GM19455 (cell line): ENCODE results near the gene NARF.
"Not testable (repeated sequence)": the region's sequence is repeated elsewhere in the genome, so short reads cannot be mapped to it uniquely, and the experiment has no call there.

Experiments
- ATAC-seq: cut with Tn5 transposase; IDR thresholded peaks from one replicate; pipeline ENCODE4 v1.9.1; 2021; ENCODE audit not compliant: unreplicated experiment

The NARF gene

DNA sequence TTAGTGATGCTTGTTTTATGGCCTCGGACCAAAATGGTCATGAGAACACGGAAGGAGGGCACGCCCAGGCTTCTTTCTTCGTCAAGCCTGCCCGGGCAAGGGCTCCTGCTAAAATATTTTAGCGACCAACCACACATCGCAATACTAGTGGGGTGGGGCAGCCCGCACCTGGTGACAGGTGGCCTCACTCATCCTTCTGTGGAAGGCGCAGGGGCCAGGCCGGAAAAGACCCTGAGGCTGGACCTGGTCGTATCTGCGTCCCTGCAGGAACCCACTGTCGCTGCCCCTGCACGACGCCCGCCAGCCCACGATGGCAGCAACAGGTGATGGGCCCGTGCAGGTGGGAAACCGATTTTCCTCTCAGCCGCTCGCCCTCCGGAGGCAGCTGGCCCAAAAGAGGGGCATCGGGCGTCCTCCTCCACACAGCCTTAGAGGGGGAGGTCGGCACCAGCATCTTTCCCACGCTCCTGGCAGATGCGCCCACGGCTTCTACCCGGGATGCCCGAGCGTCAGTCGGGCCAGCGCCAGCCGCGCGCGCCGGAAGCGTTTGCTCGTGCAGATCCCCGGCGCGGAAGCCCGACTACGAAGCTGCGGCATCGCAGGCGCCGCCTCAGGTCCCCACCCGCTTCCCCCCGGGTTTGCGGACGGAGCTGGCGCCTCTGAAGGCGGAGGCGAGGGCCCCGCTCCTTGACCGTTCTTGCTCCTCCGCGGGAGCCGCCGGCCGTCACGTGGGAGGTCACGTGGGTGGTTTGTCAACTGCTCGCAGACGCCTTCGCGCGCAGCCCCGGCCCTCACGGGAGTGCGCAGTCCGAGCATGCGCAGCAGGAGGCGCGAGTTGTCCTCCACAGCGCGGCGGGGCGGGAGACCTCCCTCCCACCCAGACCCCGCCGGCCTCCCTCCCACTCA lies 38.2 kb downstream of the NARF start:
- ATAC-seq = peak; percentile 42

DNA sequence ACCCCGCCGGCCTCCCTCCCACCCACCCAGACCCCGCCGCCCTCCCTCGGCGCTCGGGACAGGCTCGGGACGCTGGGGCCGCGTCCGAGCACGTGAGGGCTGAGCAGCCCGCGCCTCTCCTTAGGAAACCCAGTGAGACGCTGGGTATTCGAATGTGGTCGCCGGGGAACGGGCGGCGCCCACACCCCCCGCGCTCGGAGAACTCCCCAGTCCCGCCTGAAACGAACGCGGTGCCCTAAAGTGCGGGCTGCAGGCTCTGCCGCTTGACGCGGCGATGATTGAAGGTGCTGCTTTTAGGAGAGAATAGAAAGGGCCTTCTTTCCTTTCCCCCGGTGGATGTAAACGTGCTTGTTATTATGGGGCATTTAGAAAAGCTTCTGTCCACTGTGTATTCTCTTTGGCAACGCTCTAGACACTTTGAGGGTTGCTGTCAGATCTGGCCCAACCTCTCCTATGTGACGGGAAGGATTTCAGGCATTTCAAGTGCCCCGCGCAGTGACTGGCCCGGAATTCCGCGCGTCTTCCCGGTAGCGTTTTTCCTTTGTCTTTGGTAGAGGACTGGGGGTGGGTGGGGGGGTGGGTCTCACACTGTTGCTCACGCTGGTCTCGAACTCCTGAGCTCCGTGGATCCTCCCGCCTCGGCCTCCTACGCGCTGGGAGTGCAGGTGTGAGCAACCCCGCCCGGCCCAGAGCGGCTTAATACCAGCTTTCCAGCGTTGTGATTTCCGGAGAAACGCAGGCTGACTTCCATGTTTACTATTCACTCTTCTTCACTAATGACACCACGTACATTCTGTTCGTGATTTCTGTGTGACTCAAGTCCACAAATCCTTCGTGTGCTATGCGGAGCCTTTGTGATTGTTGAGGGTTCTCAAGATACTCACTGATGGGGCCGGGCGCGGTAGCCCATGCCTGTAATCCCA lies 39.2 kb downstream of the NARF start:
- ATAC-seq = no peak

DNA sequence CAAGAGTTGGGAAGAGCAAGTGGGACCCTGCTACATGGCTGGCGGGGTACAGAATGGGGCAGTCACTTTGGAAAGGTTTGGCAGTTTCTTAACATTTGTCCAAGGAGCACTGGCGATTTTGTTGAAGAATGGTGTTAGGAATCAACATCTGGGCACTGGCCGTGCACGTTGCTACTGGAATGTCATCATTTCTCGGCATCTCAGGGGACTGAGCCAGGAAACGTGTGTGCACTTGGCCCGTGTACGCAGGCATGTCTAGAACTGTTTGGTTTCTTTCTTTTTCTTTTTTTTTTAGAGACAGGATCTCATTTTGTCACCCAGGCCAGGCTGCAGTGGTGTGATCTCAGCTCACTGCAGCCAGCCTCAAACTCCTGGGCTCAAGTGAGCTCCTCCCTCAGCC lies 43.7 kb downstream of the NARF start:
- no peak for ATAC-seq

DNA sequence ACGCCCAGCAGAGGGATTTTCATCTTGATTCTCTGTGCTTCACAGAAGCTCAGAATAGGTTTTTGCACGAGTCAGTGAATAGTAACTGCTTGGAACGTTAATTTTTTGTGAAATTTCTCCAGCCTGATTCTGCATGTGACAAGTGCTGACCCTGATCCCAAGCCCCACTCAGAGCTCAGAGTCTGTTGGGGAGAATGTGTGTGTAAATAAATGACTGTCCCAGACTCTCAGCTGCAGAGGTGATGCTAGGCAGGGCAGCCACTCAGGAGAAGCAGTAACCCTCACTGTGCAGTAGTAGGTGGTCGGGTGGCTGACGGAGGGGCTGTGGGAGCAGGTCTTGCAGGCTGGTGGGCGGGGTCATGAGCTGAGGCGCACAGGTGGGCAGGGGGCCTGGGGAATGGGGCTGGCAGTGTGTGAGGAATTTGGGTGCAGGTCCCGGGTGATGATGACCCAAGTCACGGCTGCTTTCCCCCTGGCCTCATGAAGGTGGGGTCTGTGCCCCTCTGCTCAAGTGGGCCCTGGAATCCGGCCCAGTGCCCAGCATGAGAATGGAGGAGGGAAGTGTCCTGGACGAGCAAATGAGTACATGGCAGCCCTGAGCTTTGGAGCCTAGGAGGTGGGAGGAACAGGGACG lies 44.7 kb downstream of the NARF start:
- no peak for ATAC-seq

DNA sequence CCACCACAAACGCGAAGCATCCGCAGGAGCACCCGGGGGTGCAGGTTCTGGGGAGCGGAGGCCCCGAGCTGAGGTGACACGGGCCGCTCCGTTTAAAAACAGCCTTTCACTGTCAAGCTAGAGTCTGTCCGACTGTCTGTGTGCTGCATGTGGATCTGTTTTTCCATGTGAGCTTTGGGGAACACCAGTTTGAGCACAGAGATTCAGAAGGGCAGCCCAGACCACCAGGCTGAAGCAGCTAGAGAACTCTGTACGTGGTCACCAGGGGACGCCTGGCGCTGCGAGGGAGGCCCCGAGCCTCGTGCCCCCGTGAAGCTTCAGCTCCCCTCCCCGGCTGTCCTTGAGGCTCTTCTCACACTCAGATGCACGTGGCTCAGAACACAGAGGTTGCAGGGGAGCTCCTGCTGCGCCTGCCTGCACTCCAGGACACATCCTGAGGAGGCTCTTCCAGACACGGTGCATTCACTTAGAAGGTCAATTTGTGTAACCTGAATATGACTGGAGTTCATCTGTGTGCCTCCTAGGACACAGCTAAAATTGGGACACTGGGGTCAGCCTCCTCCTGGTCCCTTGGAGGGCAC lies 45.3 kb downstream of the NARF start:
- no peak for ATAC-seq

DNA sequence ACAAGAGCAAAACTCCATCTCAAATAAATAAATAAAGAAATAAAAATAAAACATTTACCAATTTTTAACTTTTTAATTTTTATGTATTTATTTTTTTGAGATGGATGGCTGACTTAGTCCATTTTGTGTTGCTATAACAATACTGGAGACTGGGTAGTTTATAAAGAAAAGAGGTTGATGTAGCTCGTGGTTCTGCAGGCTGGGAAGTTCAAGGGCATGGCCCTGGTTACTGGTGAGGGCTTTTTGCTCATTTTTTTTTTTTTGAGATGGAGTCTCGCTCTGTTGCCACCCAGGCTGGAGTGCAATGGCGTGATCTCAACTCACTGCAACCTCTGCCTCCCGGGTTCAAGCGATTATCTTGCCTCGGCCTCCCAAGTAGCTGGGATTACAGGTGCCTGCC lies 46.8 kb downstream of the NARF start:
- ATAC-seq = no peak

DNA sequence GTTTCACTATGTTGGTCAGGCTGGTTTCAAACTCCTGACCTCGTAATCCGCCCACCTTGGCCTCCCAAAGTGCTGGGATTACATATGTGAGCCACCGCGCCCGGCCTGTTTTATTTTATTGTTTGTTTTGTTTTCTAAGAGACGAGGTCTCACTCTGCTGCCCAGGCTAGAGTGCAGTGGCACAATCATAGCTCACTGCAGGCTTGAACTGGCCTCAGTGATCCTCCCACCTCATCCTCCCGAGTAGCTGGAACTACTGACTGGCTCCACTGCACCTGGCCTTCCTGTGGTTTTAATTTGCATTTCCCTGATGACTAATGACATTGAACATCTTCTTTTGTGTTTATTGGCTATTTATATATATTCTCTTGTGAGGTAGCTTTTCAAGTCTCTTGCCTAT lies 47.9 kb downstream of the NARF start:
- peak; percentile 76 for ATAC-seq

DNA sequence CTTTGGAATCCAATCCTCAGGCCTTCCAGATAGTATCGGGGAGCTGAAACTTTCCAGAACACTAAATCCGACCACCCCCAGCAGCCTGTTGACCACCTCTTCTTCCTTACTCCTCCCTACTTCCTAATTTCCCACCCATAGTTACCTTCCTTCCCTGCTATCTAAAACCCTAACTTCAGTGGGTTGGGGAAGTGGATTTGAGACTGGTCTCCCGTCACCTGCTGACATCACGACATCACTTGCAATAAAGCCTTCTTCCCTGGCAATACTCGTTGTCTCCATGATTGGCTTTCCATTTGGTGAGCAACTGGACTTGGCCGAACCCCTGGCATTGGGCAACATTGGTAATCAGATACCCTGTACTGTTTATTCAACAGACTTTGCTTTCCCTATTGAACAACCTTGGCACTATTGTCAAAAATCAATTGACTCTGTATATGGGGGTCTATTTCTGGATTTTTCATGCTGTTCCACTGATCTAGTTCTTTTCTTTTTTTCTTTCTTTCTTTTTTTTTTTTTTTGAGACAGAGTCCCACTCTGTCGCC lies 49.2 kb downstream of the NARF start:
- no peak for ATAC-seq

DNA sequence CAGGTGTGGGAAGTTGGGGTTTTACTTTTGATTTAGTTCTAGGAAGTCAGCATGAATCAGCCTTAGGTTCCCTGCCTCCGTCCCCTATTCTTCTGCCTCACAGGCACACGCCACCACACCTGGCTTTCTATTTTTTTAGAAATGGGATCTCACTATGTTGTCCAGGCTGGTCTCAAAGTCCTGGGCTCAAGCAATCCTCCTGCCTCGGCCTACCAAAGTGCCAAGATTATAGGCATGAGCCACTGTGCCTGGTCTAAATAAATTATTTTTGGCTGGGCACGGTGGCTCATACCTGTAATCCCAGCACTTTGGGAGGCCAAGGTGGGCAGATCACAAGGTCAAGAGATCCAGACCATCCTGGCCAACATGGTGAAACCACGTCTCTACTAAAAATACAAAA lies 53.1 kb downstream of the NARF start:
- not testable (repeated sequence) for ATAC-seq

DNA sequence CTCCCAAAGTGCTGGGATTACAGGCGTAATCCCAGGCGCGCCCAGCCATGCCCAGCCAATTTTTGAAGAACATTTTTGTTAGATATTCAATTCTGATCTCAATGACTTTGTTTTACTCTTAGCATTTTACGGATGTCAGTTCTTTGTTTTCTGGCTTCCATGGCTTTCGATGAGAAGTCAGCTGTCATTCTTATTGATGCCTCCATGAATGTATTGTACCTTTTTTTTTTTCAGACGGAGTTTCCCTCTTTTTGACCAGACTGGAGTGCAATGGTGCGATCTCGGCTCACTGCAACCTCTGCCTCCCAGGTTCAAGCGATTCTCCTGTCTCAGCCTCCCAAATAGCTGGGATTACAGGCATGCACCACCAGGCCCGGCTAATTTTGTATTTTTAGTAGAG lies 55.3 kb downstream of the NARF start:
- not testable (repeated sequence) for ATAC-seq

DNA sequence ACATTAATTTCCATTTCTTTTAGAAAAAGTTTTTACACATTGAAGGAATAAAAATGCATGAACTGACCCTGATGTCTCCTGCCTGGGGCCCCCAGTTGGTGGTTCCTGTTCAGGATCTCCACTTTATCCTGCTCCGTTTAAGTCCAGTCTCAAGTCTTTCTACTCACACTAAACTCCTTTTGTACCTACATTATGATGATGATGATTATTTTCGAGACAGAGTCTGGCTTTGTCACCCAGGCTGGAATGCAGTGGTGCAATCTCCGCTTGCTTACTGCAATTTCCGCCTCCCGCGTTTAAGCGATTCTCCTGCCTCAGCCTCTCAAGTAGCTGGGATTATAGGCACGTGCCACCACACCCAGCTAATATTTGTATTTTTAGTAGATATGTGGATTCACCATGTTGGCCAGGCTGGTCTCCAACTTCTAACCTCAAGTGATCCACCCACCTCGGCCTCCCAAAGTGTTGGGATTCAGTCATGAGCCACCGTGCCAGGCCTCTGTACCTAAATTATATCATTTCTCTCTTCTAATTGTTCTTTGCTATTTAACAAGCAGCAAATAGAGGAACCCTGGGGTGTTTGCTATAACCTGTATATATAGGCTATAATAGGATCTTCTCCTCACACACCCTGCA lies 58.8 kb downstream of the NARF start:
- ATAC-seq = no peak

DNA sequence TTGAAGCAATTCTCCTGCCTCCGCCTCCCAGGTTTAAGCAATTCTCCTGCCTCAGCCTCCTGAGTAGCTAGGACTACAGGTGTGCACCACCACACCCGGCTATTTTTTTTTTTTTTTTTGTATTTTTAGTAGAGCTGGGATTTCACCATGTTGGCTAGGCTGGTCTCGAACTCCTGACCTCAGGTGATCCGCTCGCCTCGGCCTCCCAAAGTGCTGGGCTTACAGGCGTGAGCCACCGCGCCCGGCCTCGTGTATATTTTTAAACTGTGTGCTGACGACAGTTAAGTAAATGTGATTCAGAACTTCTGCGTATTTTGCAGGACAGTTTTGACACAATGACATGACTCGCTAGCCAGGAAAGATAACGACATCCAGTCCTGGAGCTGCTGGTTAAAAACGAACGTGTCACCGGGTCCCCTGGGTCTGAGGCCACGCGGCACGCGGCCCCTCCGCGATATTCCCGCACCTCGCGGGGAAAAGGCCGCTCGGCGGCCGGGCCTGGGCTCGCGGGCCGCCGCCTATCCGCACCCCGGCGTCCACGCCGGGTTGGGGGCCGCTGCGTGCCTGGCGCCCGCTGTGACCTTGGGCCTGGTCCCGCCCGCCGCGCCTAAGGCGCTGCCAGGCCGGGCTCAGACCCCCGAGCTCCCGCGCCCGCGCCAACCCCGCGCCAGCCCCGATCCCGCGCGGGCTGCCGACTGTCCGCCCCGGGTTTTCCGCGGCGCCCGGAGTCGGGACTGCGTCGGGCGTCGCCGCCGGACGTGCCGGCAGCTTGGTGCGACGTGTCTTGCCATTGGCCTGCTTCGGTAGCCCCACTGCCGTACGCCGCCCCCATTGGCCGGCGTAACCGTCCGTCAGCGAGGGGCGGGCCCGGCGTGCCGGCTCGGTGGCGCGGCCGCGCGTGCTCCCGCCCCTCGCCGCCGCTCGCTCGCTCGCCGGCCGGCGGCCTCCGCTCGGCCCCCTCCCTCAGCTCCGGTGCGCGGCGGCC lies 60.6 kb downstream of the NARF start, which contains the start of gene FOXK2:
TSS of gene FOXK2 (plus strand) at position 907 of the 985 bp plus-strand sequence. CDS start 157 bp downstream, outside the sequence.
- peak; percentile 95 for ATAC-seq

DNA sequence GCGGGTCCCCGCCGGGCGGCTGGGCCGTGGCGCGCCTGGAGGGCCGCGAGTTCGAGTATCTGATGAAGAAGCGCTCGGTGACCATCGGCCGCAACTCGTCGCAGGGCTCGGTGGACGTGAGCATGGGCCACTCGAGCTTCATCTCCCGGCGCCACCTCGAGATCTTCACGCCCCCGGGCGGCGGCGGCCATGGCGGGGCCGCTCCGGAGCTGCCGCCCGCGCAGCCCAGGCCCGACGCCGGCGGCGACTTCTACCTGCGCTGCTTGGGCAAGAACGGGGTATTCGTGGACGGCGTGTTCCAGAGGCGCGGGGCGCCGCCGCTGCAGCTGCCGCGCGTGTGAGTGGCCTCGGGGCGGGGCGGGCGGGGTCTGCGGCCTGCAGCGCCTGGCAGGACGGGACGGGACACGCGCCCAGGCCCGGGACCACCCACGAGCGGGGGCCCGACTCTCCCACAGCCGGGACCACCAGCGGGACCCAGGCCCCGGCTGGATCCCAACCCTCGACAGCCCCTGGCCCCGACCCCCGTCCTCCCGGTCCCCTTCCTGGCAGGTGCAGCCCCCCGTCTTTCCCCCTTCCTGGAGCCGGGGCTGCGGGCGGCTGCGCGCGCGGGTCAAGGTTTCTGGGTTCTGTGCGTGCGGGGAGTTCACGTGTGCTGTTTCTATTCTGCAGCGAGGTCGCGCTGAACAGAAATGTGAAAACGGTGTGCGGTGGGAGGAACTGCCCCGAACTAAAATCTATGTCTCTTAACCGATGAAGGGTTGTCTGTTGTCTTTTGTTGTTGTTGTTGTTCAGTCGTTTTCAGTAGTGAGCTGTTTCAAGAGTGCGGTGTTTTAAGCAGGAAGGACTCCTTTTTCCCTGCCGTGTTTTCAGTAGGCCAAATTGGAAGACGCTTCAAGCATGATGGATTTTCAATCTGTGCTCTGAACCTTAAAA lies 61.7 kb downstream of the NARF start:
- no peak for ATAC-seq

DNA sequence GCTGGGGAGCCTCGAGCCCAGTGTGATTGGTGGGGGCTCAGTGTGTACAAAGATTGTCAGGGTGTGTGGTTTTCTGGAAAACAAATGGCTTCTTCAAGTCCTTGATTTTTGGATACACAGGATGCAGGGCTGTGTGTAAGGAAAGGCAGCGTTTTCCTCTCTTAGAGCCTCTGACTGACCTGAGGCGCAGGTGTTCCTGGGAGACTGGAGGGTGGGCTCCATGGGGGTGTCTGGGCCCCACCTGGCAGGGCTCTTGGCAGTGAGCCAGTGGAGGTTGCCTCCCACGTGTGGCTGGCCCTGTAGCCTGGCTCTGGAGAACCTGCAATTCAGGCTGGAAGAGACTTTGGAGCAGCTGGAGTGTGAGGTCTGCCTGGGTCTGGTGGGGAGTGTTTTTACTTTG lies 66.0 kb downstream of the NARF start:
- ATAC-seq = no peak

DNA sequence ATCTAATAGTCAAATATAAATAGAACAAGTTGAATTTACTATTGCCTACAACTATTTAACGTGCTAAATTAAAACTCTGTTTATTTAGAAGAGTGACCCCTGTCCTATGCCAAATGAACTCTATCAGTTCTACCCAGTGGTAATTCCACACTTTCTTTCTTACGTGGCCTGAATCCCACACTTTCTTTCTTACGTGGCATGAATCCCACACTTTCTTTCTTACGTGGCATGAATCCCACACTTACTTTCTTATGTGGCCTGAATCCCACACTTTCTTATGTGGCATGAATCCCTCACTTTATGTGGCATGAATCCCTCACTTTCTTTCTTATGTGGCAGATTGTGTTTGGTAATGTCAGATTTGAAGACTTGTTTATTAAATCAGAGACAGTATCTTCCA lies 67.2 kb downstream of the NARF start:
- no peak for ATAC-seq

DNA sequence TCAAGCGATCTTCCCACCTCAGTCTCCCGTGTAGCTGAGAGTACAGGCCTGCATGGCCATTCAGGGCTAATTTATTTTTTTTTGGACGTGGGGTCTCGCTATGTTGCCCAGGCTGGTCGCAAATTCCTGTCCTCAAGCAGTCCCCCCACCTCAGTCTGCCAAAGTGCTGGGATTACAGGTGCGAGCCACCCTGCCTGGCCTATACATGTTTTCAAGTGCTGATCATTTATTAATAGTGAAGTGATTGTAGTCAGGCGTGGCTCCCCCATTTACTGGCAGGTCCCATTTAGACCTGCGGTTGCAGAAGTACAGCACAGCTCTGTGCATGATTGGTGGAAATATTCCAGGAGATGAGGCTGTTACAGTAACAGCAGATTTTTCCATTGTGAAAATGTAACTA lies 69.4 kb downstream of the NARF start:
- ATAC-seq = no peak

DNA sequence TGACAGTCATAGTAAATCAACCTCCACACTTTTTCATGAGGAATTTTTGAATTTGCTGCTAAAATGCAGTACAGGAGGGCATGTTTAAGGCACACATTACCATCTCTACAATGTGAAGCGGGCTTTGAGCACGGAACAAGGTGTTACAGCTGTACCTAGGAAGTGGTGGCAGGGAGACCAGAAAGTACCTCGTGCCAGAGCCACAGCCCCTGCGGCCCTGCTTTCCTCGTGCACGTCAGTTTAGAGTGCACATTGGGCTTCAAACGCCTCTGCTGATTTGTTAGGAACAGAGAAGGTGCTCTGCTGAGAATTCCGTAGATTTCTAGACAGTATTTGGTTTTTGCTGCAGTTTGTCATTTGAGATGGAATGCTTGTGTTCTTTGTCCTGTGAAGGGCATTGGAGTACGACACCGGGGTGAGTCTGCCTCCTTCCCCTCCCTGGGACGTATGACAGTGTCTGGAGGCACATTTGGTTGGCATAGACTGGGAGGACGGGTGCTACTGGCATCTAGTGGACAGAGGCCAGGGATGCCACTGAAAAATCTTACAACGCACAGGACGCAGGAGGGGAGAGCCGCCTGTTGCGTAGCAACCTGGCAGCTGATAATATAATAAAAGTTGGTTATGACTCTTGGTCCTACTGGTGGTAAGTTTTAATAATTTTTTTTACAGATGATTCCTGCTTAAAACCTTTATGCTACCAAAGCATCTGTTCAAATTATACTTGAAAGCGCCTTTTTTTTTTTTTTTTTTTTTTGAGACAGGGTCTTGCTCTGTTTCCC lies 70.1 kb downstream of the NARF start:
- ATAC-seq = no peak
